OCI-LY3 (cell line): ENCODE data around the gene OCEL1.

ENCODE experiments used
- EZH2phosphoT487 ChIP-seq: fragments of 200-600 bp; shearing (Covaris generic); IDR thresholded peaks from 2 replicates; pipeline ENCODE4 v1.6.1; 2018; ENCODE audit warnings: antibody characterized with exemption, mixed run types, low read depth
- TF ChIP-seq, protein P1 (sequence below): fragments of 200-600, 300-600 bp; sonication (generic); IDR thresholded peaks from 2 replicates; pipeline ENCODE4 v1.5.1; 2014; ENCODE audit warnings: antibody characterized with exemption, low read length, low read depth

DNA sequence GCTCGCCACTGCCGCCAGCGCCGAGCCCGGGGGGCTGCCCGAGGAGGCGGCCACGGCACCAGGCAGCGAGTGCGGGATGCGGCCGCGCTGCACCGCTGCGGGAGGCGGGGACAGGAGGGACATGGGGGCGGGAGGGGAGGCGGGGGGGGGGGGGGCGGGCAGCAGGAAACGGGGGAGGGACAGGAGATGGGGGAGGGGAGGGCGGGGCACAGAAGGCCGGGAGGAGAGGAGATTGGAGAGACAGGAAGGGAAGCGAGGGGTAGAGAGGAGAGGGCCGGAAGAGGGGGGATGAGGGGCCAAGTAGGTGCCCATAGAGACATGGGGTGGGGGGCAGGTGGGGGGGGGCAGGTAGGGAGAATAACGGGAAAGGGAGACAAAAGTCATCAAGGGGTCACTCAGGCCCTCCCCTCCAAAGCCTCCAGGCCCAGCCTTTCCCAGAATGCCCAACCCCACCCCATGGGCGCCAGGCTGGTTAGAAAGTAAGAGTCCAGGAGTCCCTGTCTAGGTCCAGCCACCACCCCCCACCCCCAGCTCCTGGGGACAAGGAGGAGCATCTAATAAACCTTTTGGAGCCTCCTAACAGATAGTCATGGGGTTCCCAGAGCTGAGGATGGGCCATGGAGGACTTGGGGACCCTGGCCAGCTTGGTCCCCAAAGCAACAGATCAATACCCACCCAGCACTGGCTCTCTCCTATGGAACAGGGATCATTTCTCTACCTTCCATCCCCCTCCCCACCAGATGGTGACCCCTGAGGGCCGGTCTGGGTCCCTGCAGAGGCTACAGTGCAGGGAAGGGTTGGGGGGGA, 10.1 kb downstream of the OCEL1 start:
- TF ChIP-seq, protein P1, sequence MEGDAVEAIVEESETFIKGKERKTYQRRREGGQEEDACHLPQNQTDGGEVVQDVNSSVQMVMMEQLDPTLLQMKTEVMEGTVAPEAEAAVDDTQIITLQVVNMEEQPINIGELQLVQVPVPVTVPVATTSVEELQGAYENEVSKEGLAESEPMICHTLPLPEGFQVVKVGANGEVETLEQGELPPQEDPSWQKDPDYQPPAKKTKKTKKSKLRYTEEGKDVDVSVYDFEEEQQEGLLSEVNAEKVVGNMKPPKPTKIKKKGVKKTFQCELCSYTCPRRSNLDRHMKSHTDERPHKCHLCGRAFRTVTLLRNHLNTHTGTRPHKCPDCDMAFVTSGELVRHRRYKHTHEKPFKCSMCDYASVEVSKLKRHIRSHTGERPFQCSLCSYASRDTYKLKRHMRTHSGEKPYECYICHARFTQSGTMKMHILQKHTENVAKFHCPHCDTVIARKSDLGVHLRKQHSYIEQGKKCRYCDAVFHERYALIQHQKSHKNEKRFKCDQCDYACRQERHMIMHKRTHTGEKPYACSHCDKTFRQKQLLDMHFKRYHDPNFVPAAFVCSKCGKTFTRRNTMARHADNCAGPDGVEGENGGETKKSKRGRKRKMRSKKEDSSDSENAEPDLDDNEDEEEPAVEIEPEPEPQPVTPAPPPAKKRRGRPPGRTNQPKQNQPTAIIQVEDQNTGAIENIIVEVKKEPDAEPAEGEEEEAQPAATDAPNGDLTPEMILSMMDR, result no peak
- TF ChIP-seq EZH2phosphoT487, result no peak
